Measurements from ENCODE around the gene SCN10A. TPM values are rescaled to one million over a fixed set of nuclear protein-coding genes. Genes with fewer than 3 reads are reported as not detected.

Gene SCN10A
- total RNA-seq, 1 donor from 2014 or later = not detected

- no peak for TF ChIP-seq CTCF (conservative IDR thresholded peaks at IDR 0.05; ENCODE audit: low read depth, low read length)
- DNase-seq (ENCODE audit: low read depth) = no peak
- H3K4me3 ChIP-seq (ENCODE audit: low read depth, low read length) = no peak overlapping the region
Observed at GRCh38 chr3:38647217-38647970, 168.6 kb downstream of the SCN10A start.

Other genes with a start within 250 kb of the SCN10A start
- 1.3 and 1.7 TPM in 2 replicates for gene SCN5A, start 166.5 kb downstream of the SCN10A start, total RNA-seq
- not detected in 2 replicates for gene SCN11A, start 235.7 kb upstream of the SCN10A start, total RNA-seq
- gene WDR48, start 235.8 kb upstream of the SCN10A start, total RNA-seq = 17.3 and 29.5 TPM in 2 replicates

Data from epithelial cell of proximal tubule (primary cell).